HUES64 (cell line): Measurements from ENCODE around the gene TRAF3IP1. TPM values are rescaled to one million over a fixed set of nuclear protein-coding genes. Genes with fewer than 3 reads are reported as not detected.
A peak's percentile ranks its signal among the peaks of the same experiment; 100 is the strongest.
"Not testable (repeated sequence)": the region's sequence is repeated elsewhere in the genome, so short reads cannot be mapped to it uniquely, and the experiment has no call there.

Source experiments
- H3K27ac ChIP-seq: 2 replicates; pipeline ENCODE4 v1.7.0; 2013; ENCODE audit warnings: low read depth, low read length, inconsistent platforms
- H3K27me3 ChIP-seq: 2 replicates; pipeline ENCODE4 v1.6.1; 2013; ENCODE audit warnings: mild to moderate bottlenecking, low read length; ENCODE audit not compliant: insufficient read depth
- H3K36me3 ChIP-seq: 2 replicates; pipeline ENCODE4 v1.6.1; 2013; ENCODE audit warnings: mild to moderate bottlenecking, low read length; ENCODE audit not compliant: insufficient read depth
- H3K4me1 ChIP-seq: 2 replicates; pipeline ENCODE4 v1.6.1; 2013; ENCODE audit warnings: mild to moderate bottlenecking, low read length, moderate library complexity; ENCODE audit not compliant: insufficient read depth
- H3K4me3 ChIP-seq: 2 replicates; pipeline ENCODE4 v1.5.1; 2013; ENCODE audit warnings: mild to moderate bottlenecking, low read length, moderate library complexity
- H3K9ac ChIP-seq: 2 replicates; pipeline ENCODE4 v1.6.1; 2013; ENCODE audit warnings: mild to moderate bottlenecking, low read depth, low read length
- H3K9me3 ChIP-seq: 2 replicates; pipeline ENCODE4 v1.6.1; 2013; ENCODE audit warnings: low read depth, low read length; ENCODE audit not compliant: insufficient read depth
- WGBS: fragments of 150-250, 120-280 bp; methylation state at CpG from one replicate; pipeline ENCODE4 v1.1.7; 2013; ENCODE audit warnings: missing lambda C conversion rate; 5-methylcytosine and 5-hydroxymethylcytosine counted together
- polyA plus RNA-seq, 2 experiments: library from polyadenylated mRNA; stranded (reverse); fragments of 50-300 nt; gene quantifications; one replicate each; pipeline ENCODE4 v1.2.3, GENCODE V29; 2013

Gene TRAF3IP1
- 7.8 TPM for polyA plus RNA-seq (2013, experiment 1 of 2)
- 8.4 TPM for polyA plus RNA-seq (2013, experiment 2 of 2)

- Histone ChIP-seq H3K9me3 (no peaks in the 10 kb centered on the region), H3K4me1 (peaks cover 4% of the 10 kb centered on the region; the same call in 1 of the 2 replicates), H3K36me3 (peaks cover 4% of the 10 kb centered on the region; the same call in 1 of the 2 replicates), H3K9ac (peak within 1 kb of the TSS; percentile 47), H3K27ac (no peak within 1 kb of the TSS), H3K4me3 (peak within 1 kb of the TSS; percentile 82), H3K27me3 (peaks cover 9% of the 10 kb centered on the region; the same call in 1 of the 2 replicates)
- under 1% methylated on average over 58 of the region's 58 CpGs for WGBS
Measured at GRCh38 chr2:238320246-238320647, at the start of gene TRAF3IP1. TRAF3IP1 (plus strand) TSS chr2:238320518; CDS start chr2:238320663, 145 bp downstream.

- Histone ChIP-seq H3K36me3 (peaks cover 22% of the 10 kb centered on the region), H3K4me3 (no peak overlapping the region), H3K27ac (no peak overlapping the region), H3K9ac (no peak overlapping the region), H3K4me1 (no peaks in the 10 kb centered on the region), H3K27me3 (no peaks in the 10 kb centered on the region), H3K9me3 (no peaks in the 10 kb centered on the region)
- 93% methylated on average over 9 of the region's 9 CpGs for WGBS
Measured at GRCh38 chr2:238270606-238271005, 49.7 kb upstream of the TRAF3IP1 start.

GRCh38 chr2:238271061-238271554 is 49.2 kb upstream of the TRAF3IP1 start:
- H3K27ac ChIP-seq: no peak overlapping the region
- 94% methylated on average over 13 of the region's 13 CpGs for WGBS

GRCh38 chr2:238271686-238272085 is 48.6 kb upstream of the TRAF3IP1 start:
- H3K27me3 ChIP-seq, H3K4me3 ChIP-seq, H3K9me3 ChIP-seq, H3K27ac ChIP-seq, H3K9ac ChIP-seq, H3K4me1 ChIP-seq: not testable (repeated sequence)
- H3K36me3 ChIP-seq: peaks cover 29% of the 10 kb centered on the region
- 92% methylated on average over 8 of the region's 8 CpGs for WGBS

More at GRCh38 chr2:238271061-238271554, 49.2 kb upstream of the TRAF3IP1 start:
- H3K4me1 ChIP-seq: no peaks in the 10 kb centered on the region
- H3K27me3 ChIP-seq: no peaks in the 10 kb centered on the region
- peaks cover 24% of the 10 kb centered on the region for H3K36me3 ChIP-seq
- H3K9ac ChIP-seq: no peak overlapping the region
- no peak overlapping the region for H3K4me3 ChIP-seq
- no peaks in the 10 kb centered on the region for H3K9me3 ChIP-seq

GRCh38 chr2:238272156-238272555 is 48.2 kb upstream of the TRAF3IP1 start:
- H3K27me3 ChIP-seq: no peaks in the 10 kb centered on the region

GRCh38 chr2:238273433-238273832 is 46.9 kb upstream of the TRAF3IP1 start:
- H3K36me3 ChIP-seq: peaks cover 31% of the 10 kb centered on the region
- H3K27ac ChIP-seq, H3K27me3 ChIP-seq, H3K4me3 ChIP-seq, H3K9me3 ChIP-seq, H3K9ac ChIP-seq, H3K4me1 ChIP-seq: not testable (repeated sequence)
- WGBS: 99% methylated on average over 7 of the region's 10 CpGs

More at GRCh38 chr2:238272156-238272555, 48.2 kb upstream of the TRAF3IP1 start:
- WGBS: 100% methylated on average over 4 of the region's 4 CpGs
- Histone ChIP-seq H3K36me3 (peaks cover 33% of the 10 kb centered on the region), H3K9ac (no peak overlapping the region), H3K27ac (no peak overlapping the region), H3K4me1 (no peaks in the 10 kb centered on the region), H3K4me3 (no peak overlapping the region), H3K9me3 (no peaks in the 10 kb centered on the region)

- Histone ChIP-seq H3K27ac (no peak overlapping the region), H3K4me3 (no peak overlapping the region), H3K9ac (no peak overlapping the region), H3K4me1 (no peaks in the 10 kb centered on the region), H3K9me3 (no peaks in the 10 kb centered on the region), H3K36me3 (peaks cover 31% of the 10 kb centered on the region), H3K27me3 (no peaks in the 10 kb centered on the region)
- 95% methylated on average over 20 of the region's 20 CpGs for WGBS
Measured at GRCh38 chr2:238274152-238274865, 46.0 kb upstream of the TRAF3IP1 start.

- peaks cover 27% of the 10 kb centered on the region for H3K36me3 ChIP-seq
- H3K27ac ChIP-seq: no peak overlapping the region
- 79% methylated on average over 15 of the region's 15 CpGs for WGBS
- H3K4me3 ChIP-seq: no peak overlapping the region
- H3K27me3 ChIP-seq: no peaks in the 10 kb centered on the region
- H3K9me3 ChIP-seq: no peaks in the 10 kb centered on the region
- no peaks in the 10 kb centered on the region for H3K4me1 ChIP-seq
- H3K9ac ChIP-seq: no peak overlapping the region
Measured at GRCh38 chr2:238277695-238278094, 42.6 kb upstream of the TRAF3IP1 start.

- 91% methylated on average over 9 of the region's 9 CpGs for WGBS
- Histone ChIP-seq H3K9ac (no peak overlapping the region), H3K36me3 (peaks cover 23% of the 10 kb centered on the region), H3K27ac (no peak overlapping the region), H3K27me3 (no peaks in the 10 kb centered on the region), H3K4me1 (no peaks in the 10 kb centered on the region), H3K9me3 (no peaks in the 10 kb centered on the region), H3K4me3 (no peak overlapping the region)
Measured at GRCh38 chr2:238278626-238279323, 41.5 kb upstream of the TRAF3IP1 start.

GRCh38 chr2:238279324-238279682 is 41.0 kb upstream of the TRAF3IP1 start:
- Histone ChIP-seq H3K27ac (no peak overlapping the region), H3K27me3 (no peaks in the 10 kb centered on the region), H3K9me3 (no peaks in the 10 kb centered on the region), H3K9ac (no peak overlapping the region), H3K4me3 (no peak overlapping the region), H3K4me1 (no peaks in the 10 kb centered on the region), H3K36me3 (peaks cover 20% of the 10 kb centered on the region)
- WGBS: 90% methylated on average over 6 of the region's 6 CpGs

GRCh38 chr2:238280083-238280825 is 40.1 kb upstream of the TRAF3IP1 start:
- H3K4me1 ChIP-seq: peaks cover 2% of the 10 kb centered on the region; the same call in 1 of the 2 replicates
- H3K9ac ChIP-seq: no peak overlapping the region
- H3K9me3 ChIP-seq: no peaks in the 10 kb centered on the region
- H3K27me3 ChIP-seq: no peaks in the 10 kb centered on the region
- H3K4me3 ChIP-seq: no peak overlapping the region
- 86% methylated on average over 12 of the region's 12 CpGs for WGBS
- H3K27ac ChIP-seq: no peak overlapping the region
- peaks cover 14% of the 10 kb centered on the region for H3K36me3 ChIP-seq
